Stimulated activated CD8-positive, alpha-beta memory T cell treated with anti-CD3 and anti-CD28 coated beads, Interleukin-4, amount 100 ng/mL, for 4 hours (primary cell): ENCODE results near the gene CARS1.

Experiments
- DNase-seq, 2 donors: peaks; one replicate each; pipeline ENCODE4 v3.0.0-alpha.2; 2020; ENCODE audit warnings: low read depth in 2 of 2, low spot score in 1 of 2

Gene CARS1

DNA sequence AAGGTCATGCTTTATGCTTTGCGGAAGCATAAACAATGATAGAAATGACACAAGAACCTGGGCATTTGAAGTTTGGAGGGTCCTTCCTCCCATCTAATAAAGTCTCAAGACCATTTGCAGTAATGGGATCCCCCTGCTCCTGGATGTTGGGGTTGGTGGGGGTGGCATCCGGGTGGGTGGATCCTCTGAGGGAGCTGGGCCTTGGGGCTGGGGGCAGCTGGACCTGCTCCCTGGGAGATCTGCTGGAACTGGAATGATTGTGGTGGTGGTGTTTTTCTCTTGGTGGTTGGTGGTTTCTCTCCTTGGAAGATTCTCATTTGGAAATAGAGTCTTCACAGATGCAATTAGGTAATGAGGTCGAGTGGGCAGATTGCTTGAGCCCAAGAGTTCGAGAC, 62.9 kb downstream of the CARS1 start:
- no peak for DNase-seq

DNA sequence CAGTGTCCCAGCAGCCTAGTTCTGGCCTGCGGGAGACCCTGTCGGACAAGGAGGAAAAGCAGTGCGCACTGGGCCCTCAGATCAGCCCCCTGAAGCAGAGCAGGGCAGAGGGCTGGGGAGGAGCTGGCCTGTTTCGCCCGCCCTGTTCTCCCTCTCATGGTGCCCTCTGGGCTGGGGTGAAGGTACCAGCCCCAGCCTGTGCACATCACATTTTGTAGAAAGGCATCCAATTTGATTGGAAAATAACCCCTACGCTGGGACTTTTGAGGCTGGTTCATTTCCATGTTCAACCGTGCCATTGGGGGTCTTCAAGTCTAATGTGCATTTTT, 64.3 kb downstream of the CARS1 start:
- no peak for DNase-seq

DNA sequence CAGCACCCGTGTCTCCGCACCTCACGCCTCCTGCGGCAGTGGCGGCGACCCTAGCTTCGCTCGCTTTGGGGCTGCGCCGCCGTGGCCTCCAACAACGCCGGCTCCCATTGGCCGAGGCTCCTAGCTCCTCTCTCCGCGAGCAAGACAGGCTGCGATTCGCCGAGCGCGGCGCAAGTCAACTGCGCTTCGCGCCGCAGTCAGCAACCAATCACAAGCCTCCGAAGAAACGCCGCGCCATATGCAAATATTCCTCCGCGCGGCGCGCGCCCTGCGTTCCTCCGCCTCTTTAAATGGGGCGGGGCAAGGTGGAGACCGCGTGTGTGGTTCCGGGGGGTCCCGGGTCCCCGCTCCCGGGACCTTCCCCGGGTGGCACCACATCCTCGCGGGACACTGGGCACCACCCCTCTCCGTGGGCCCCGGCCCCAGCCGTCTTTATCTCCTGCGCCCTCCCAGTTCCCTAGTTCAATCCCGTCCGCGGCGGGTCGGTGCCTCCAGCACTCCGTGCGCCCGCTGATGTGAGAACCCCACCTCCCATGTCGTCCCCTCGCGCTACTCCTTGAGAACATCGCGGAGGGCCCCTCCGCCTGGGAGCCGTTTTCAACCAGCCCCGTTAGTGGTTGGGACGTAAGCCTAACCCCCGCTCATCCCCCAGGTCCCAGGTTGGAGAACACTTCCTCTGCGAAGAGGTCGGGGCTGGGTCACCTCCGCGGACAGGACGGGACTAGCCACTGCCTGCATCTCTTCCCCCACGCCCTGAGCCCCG, 64.8 kb downstream of the CARS1 start, which contains the start of gene NAP1L4:
NAP1L4 (minus strand) TSS at position 96 of the 763 bp plus-strand sequence. CDS start 13,109 bp downstream, outside the sequence.
- DNase-seq, result peak; percentile 87 to 91

DNA sequence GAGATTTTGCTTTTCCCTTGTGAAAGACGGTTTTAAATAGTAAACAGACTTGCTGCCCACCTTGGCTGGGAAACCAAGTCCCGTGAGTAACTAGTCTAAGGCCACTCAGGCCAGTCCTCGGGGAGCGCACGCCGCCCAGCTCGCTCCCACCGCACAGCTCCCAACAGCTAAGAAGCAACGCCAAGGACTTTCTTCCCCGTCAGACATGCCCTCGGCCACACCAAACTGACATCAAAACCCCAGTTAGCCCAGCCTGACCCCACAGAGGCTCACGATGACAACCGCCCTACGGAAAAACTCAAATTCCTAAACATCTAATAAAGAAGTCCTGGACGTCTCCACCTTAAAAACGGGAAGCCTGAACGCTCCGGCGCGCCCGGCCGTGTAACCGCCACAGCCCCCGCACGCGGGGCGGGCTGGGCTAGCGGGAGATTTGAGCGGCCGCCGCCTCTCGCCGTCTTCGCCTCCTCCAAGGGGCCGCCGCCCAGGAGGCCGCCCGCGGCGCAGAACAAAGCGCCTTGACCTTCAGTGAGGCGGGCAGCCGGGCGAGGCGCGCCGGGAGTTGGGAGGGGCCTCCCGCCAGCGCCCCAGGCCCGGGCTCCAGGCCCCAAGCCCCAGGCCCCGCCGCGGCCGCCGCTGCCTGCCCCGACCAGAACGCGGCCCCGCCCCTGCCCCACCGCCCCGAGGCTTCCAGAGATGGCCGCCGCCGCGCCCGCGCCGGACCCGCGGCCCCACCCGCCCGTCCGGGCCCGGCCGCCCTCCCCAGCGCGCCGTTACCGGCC, 65.6 kb downstream of the CARS1 start:
- DNase-seq, result no peak

DNA sequence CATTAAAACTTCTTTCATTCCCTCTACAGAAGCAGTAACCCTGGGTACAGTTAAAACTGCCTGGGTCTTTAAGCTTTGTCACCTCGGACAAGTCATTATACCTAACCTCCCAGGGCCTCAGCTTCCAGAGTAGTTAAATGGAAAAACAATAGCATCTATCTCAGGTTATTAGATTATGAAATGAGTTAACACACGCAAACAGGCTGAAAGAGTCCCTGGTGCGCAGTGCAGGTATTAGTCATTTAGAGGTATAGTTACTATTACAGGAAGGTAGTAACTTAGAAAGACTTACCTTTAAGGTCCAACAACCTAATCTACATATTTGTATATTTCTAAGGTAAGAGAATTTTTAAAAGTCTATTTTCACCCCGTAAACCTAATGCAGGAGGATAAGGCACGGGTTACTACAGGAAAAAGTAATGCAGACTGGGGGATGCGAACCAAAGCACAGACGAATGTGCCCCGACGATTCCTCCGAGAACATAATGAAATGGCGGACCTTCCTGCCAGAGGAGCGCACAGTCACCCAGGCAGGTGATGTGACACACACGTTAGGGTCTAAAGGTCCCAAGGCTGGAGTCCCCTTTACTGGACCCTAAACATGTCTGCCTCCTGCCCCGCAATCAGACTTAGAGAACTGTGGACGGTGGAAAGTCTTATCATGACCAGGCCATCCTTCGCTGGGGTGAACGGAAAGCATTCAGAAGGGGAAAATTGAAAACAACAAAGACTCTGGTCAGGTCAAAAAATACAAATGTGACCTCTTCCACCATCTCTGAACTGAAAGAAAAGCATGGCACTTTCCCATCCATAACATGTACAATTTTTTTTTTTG, 66.4 kb downstream of the CARS1 start:
- DNase-seq, result no peak

DNA sequence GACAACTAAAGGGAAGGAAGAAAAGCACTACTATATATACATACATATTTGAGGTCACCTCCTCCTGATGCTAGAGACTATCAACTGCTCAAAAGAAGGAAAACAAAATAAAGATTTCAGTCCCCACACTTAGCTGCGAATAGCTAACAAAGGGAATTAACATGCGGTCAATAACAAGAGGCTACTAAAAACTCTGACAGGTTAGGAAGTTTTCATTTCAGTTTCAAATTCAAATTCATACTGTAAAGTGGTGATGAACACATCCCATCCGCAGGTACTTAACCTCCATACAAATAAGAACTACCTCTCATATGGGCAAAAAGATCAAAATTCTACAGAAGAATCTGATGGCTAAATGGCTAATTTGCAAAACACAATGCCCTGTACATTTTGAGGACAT, 67.7 kb downstream of the CARS1 start:
- no peak for DNase-seq

DNA sequence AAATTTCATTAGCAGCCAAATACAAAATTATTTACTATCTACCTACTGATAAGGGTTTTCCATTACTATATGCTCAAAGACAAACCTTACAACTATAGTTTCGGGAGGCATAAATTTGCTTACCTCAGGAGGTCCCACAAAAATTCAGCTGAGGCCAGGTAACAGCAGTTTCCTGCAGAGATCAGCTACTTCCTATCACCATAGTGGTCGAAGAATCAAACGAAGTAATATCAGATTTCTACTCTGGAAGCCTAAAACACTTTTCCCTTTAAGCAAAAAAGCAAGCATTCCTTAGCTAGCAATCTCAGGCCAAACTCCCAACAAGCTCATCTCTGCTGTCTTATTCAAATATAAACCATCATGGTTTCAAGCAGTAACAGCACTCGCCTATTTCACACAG, 68.2 kb downstream of the CARS1 start:
- no peak for DNase-seq

DNA sequence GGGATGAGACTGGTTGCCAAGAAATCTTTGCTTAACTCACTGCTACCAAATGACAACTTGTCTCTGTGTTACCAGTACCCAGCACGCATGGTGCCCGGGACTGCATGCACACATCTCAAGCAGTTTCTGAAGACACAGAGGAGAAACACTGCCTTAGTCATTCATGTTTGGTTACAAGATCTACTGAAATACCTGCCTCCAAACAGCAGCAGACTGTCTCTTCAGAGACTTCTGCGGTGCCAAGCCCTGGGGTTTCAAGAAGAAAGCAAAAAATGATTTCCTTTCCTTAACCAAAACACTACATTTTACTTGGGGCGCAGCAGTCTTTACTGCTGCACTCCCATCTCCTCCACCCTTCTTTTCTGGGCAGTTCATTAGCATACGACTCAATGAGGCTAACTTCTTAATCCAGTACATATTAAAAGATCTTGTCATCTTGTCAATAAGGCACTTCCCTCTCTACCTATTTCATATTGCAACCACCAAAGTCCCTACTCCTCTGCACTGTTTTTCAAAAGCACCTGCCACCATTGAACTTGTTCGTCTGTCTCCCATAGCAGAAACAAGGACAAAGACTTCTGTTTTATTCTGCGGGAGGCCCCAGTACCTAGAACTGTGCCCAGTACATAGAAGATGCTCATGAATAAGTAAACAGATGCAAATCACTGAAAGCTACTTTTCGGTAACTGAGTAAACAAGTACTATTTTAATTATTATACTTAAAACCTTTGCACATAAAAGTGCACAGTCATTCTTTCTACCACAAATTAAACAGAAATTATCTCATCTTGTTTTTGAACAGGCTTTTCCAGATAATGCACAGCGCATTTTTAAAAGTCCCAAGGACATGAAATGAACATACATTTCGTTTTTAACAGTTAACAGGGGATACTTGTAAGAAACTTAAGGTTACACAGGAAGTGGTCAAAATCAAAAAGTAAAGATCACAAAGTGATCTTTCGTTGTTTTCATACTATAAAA, 69.1 kb downstream of the CARS1 start:
- no peak for DNase-seq

DNA sequence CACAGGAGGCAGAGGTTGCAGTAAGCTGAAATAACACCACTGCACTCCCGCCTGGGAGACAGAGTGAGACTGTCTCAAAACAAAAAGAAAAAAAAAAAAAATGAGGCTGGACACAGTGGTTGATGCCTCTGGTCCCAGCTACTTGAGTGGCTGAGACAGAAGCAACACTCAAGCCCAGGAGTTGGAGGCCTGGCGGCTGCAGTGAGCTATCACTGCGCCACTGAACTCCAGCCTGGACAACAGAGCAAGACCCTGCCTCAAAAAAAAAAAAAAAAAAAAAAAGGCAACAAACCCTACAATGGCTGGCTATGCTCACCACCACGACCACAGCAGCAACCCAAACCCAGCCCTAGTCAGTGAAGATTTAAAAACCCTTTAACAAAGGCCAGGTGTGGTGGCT, 73.3 kb downstream of the CARS1 start:
- DNase-seq, result no peak

DNA sequence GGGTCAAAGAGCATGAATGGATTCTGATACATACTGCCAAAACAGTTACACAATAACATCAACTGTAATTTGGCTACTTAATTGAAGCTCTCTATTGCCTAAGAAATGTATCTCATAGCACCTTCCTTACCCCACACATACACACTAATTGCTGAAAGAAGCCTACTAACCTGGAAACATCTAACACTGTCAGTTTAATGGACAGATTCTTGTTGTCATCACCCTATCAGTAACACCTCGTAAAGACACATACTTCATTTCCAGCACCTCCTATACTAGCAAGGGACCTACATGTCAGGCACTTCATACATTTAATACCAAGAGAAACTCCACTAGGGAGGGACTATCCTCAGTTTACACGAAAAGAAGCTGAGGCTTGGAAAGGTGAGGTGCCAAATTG, 75.0 kb downstream of the CARS1 start:
- DNase-seq, result no peak

DNA sequence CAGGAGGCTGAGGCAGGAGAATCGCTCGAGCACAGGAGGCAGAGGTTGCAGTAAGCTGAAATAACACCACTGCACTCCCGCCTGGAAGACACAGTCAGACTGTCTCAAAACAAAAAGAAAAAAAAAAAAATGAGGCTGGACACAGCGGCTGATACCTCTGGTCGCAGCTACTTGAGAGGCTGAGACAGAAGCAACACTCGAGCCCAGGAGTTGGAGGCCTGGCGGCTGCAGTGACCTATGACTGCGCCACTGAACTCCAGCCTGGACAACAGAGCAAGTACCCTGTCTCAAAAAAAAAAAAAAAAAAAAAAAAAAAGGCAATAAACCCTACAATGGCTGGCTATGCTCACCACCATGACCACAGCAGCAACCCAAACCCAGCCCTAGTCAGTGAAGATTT, 76.1 kb downstream of the CARS1 start:
- DNase-seq, result no peak

DNA sequence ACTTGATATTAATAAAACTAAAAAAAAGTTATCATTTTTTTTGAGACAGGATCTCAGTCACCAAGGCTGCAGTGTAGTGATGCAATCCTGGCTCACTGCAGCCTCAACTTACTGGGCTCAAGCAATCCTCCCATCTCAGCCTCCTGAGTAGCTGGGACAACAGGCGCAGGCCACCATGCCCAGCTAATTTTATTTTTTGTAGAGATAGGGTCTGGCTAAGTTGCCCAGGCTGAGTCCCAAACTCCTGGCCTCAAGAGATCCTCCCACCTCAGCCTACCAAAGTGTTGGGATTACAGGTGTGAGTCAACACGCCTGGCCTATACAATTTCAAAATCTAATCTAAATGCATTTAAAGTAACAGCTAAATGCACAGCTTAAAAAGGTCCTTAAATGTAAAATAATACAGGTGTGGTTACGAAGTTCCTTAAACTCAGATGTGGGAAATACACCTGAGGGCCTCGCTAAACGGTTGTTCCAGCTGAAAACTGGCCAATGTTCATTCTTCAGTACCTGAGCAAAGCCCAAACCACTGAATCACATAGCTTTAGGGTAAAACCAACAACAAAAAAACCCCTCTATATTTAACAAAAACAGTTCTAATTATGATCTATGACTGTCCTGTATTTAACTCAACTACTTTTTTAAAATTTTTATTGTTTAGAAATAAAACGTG, 76.9 kb downstream of the CARS1 start:
- no peak for DNase-seq

DNA sequence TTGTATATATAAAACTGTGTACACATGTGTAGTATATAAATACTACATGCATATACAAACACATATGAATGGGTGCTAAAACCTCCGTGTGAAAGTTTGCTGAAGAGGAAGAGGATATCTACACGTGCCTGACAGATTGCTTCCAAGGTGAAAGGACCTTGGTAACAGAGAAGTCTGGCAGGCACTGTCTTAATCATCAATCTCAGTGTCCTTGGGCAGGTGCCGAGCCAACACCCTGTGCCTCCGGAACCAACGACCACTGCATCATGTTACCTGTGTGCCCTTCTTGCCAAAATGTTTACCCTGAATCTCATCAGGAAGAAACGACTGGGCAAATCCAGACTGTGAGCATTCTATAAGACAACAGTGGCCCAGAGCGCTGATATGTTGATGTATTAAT, 80.1 kb downstream of the CARS1 start:
- DNase-seq, result no peak

DNA sequence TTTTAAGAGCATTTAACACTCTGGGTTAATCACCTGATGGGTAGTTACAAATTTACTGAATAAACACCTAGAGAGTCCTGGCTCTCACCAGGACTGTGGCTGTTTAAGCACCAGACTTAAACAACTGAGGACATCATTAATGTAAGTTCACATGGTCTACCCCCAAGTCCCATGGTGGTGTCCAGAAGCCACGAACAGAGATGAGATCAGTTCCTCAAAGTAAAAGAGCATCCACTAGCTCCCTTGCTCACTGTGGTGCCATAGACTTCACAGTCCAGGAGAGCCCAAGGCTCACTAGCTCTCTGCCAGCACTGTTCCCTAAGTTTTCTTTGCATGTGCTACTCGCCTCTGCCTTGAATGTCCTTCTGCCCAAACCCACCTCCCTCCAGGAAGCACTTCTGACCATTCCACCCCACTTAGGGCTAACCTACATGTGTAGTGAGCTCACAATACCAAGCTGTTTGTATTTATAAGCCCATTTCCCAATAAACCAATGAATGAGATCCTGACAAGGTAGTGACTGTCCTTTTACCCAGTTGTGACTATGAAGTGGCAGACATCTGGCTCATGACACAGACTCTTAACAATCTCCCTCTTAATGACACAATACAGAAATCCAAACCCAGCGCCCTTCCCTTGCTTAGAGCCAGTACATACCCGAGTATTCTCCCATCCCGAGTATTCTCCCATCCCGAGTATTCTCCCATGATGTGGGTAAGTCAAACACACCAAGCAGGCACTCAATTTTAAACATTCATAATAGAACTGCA, 80.7 kb downstream of the CARS1 start:
- DNase-seq, result no peak

DNA sequence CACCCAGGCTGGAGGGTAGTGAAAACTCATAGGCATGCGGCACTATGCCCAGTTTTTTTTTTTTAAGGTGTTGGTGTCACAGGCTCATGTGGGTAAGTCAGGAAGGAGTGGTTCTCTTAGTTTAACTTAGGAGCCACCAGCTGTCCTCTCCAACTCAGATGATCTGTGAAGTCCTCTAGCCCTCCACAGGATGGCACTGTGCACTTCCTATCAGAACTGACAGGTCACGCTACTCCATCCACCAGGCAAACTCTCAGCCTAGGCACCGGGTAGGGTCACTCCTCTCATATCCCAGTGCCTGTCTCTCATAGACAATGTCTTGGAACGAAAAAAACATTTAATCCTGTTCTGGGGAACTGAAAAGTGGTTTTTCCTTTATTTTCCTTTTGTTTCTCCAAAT, 81.6 kb downstream of the CARS1 start:
- DNase-seq, result no peak

DNA sequence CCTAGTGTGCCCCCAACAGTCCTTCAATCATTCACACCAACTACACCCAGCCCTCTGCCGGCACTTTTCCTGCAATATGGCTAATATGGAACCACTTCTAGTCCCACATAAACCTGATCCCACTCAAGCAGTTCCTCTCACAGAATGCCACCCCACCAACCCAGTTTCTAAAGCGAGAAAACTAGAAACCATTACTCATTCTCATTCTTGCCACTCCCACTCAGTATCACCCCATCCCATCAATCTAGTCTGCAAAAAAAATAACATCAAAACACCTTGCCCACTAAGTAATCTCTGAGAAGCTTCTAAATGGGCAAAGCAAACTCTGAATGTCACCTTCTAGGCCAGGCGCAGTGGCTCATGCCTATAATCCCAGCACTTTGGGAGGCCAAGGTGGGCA, 83.0 kb downstream of the CARS1 start:
- DNase-seq, result no peak

DNA sequence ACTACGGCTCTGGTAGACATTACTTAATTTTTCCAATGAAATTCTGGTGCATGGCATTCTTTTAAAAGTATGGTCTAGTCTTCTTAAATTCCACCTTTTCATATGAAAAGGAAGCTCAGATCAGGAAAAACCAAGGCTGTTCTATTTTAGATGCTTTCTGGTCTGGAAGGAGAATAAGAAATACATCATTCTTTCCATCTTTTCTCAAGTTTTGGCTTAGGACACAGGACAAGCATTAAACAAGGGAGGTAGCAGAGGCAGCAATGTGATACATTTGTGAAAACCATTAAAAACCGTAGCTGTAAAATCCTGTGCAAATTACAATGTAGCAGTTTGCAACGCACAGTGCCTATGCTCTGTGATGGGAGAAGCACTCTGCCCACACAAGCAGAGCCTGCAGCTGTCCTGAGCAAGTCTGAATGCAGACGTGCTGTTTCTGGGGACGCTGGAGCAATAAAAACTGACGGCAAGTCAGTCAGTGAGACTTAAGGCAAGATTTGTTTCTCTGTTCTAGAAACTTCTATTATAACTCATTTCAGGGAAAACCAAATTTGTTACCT, 88.8 kb downstream of the CARS1 start:
- DNase-seq, result no peak

DNA sequence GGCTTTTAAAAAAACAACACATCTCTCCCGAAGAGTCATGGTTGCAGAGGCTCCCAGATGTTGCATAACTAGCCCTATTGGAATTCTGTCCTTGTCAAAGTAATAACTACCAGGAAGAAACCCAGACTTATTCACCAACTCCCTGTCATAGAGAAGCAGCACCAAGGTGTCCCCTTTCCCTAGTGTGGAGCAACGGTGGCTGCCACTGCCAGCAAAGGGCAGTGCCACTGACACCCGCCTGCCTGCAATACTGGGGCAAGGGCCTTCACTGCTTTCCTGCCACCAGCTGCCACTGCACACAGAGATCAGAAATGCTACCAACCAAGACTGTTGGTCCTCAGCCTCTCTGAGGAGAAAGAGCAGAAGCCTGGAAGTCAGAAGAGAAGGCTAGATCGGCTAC, 92.4 kb downstream of the CARS1 start:
- no peak for DNase-seq

DNA sequence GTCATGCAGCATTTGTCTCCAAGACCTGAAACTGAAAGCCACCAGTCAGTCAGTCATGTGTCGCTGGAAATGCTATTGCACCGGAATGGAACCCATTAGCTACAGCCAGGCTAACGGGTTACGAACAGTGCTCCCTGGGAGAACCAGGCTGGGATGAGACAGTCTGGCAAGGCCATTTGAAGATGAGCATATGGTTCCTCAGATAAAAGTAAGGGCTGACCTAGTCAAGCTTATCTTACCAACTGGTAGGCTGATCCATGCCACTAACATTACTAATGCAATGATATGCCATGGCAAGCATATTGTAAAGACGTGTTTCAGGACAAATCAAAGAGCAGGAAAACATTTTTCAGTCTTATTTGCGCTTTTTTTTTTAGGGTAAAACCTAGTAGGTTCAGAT, 93.5 kb downstream of the CARS1 start:
- no peak for DNase-seq
